NK-92 treated with Interleukin-12 subunit alpha and Interleukin-12 subunit beta, amount 100 ng/mL, for 24 hours (cell line): ENCODE results near the gene HOXA5.

Experiments
- DNase-seq: peaks from one replicate; lab custom pipeline; 2025; lab: John Stamatoyannopoulos, UW

HOXA5 gene

GRCh38 chr7:27106901-27107240, 36.6 kb downstream of the HOXA5 start:
- no peak for DNase-seq

- DNase-seq, result no peak
Measured at GRCh38 chr7:27106181-27106900, 37.1 kb downstream of the HOXA5 start.

GRCh38 chr7:27105301-27106031, 38.0 kb downstream of the HOXA5 start:
- DNase-seq, result no peak

- DNase-seq, result no peak
Measured at GRCh38 chr7:27104341-27105058, 39.0 kb downstream of the HOXA5 start.

GRCh38 chr7:27103489-27104226, 39.8 kb downstream of the HOXA5 start:
- no peak for DNase-seq

GRCh38 chr7:27102581-27103442, 40.7 kb downstream of the HOXA5 start, which contains the start of gene HOXA2:
TSS of gene HOXA2 (minus strand) at chr7:27102683. CDS start at chr7:27102500, 183 bp downstream.
- DNase-seq, result no peak

GRCh38 chr7:27101957-27102580, 41.4 kb downstream of the HOXA5 start:
- no peak for DNase-seq

- no peak for DNase-seq
Measured at GRCh38 chr7:27101171-27101956, 42.1 kb downstream of the HOXA5 start.

GRCh38 chr7:27100694-27101170, 42.7 kb downstream of the HOXA5 start:
- no peak for DNase-seq

GRCh38 chr7:27099453-27100370, 43.8 kb downstream of the HOXA5 start:
- DNase-seq, result no peak

- no peak for DNase-seq
Measured at GRCh38 chr7:27098578-27099451, 44.7 kb downstream of the HOXA5 start.

GRCh38 chr7:27097686-27098577, 45.5 kb downstream of the HOXA5 start:
- DNase-seq, result no peak

- DNase-seq, result no peak
Measured at GRCh38 chr7:27096768-27097514, 46.5 kb downstream of the HOXA5 start.

GRCh38 chr7:27095897-27096767, 47.3 kb downstream of the HOXA5 start, which contains the start of gene HOXA1:
TSS of gene HOXA1 (minus strand) at chr7:27096000. CDS start at chr7:27095912, 88 bp downstream.
- peak; percentile 79 for DNase-seq
